CD14-positive monocyte (primary cell): ENCODE data around the gene ENAM. TPM values are rescaled to one million over a fixed set of nuclear protein-coding genes. Genes with fewer than 3 reads are reported as not detected.

ENCODE experiments used
- polyA plus RNA-seq, 3 donors: library from polyadenylated mRNA; depleted of rRNA in 1 of 3; unstranded in 2 of 3; stranded (reverse) in 1 of 3; fragments of 300-500 nt in 2 of 3; fragments of >200 nt in 1 of 3; fragmentation: Illumina TruSeq in 2 of 3; gene quantifications; 1 replicate in 2 of 3; 2 replicates in 1 of 3; pipeline ENCODE4 v1.2.3, GENCODE V29; 2012 to 2021

ENAM gene
- polyA plus RNA-seq, 3 donors = not detected

Other genes with a start within 250 kb of the ENAM start
- not detected for gene SMR3B, start 245.6 kb upstream of the ENAM start, polyA plus RNA-seq
- gene OPRPN, start 230.8 kb upstream of the ENAM start, polyA plus RNA-seq = not detected
- not detected for gene MUC7, start 156.5 kb upstream of the ENAM start, polyA plus RNA-seq
- gene AMTN, start 110.2 kb upstream of the ENAM start, polyA plus RNA-seq = not detected
- not detected for gene AMBN, start 36.5 kb upstream of the ENAM start, polyA plus RNA-seq
- gene JCHAIN, start 37.8 kb downstream of the ENAM start, polyA plus RNA-seq = 1 to 10 TPM in 2 of 3 donors, under 1 TPM in 1; 0.41 to 6.0 (median 1.9) TPM
- 10 to 100 TPM in 1 of 3 donors, 1 to 10 TPM in 2; 3.0 to 10.8 (median 5.0) TPM for gene UTP3, start 59.8 kb downstream of the ENAM start, polyA plus RNA-seq
- 10 to 100 TPM; 11.1 to 37.3 (median 12.5) TPM for gene RUFY3, start 93.2 kb downstream of the ENAM start, polyA plus RNA-seq
- gene GRSF1, start 211.1 kb downstream of the ENAM start, polyA plus RNA-seq = 10 to 100 TPM; 29.1 to 95.9 (median 93.6) TPM